GM23338 (cell line): ENCODE measurements around the gene GDPD5. TPM values are rescaled to one million over a fixed set of nuclear protein-coding genes. Genes with fewer than 3 reads are reported as not detected.

Experiments used
- ATAC-seq: fragments of 200-7000 bp; cut with Tn5 transposase; 3 replicates; pipeline ENCODE4 v1.9.1; 2020
- DNase-seq: peaks from one replicate; pipeline ENCODE4 v3.0.0-alpha.2; 2015; ENCODE audit warnings: low spot score
- H2AFZ ChIP-seq: fragments of 200-600 bp; sonication (generic); 2 replicates; pipeline ENCODE4 v1.8.0; 2016; ENCODE audit warnings: antibody characterized with exemption, mild to moderate bottlenecking, moderate library complexity
- H3F3A ChIP-seq: fragments of 200-600 bp; sonication (generic); replicated peaks from 2 replicates; pipeline ENCODE4 v1.8.0; 2017; ENCODE audit warnings: antibody characterized with exemption, mixed run types, low read depth
- H3K27ac ChIP-seq: fragments of 200-600 bp; sonication (generic); 2 replicates; pipeline ENCODE4 v1.6.1; 2016; ENCODE audit warnings: low read depth
- H3K27me3 ChIP-seq: fragments of 200-600 bp; sonication (generic); 2 replicates; pipeline ENCODE4 v1.8.0; 2016; ENCODE audit warnings: mild to moderate bottlenecking, mixed run types, moderate library complexity; ENCODE audit not compliant: insufficient read depth
- H3K36me3 ChIP-seq: fragments of 200-600 bp; sonication (generic); 2 replicates; pipeline ENCODE4 v1.8.0; 2016; ENCODE audit warnings: mild to moderate bottlenecking; ENCODE audit not compliant: insufficient read depth
- H3K4me1 ChIP-seq: fragments of 200-600 bp; sonication (generic); 2 replicates; pipeline ENCODE4 v1.8.0; 2016; ENCODE audit warnings: mild to moderate bottlenecking, moderate library complexity; ENCODE audit not compliant: insufficient read depth
- H3K4me2 ChIP-seq: fragments of 200-600 bp; sonication (generic); 2 replicates; pipeline ENCODE4 v1.7.1; 2017; ENCODE audit warnings: mixed run types
- H3K4me3 ChIP-seq: fragments of 200-600 bp; sonication (generic); 2 replicates; pipeline ENCODE4 v1.6.1; 2016; ENCODE audit warnings: mixed run types
- H3K79me2 ChIP-seq: fragments of 200-600 bp; sonication (generic); replicated peaks from 2 replicates; pipeline ENCODE4 v1.8.0; 2017; ENCODE audit warnings: mild to moderate bottlenecking; ENCODE audit not compliant: insufficient read depth
- H3K9me2 ChIP-seq: fragments of 200-600 bp; sonication (generic); 2 replicates; pipeline ENCODE4 v1.8.0; 2017; ENCODE audit not compliant: insufficient read depth
- H4K20me1 ChIP-seq: fragments of 200-600 bp; sonication (generic); replicated peaks from 2 replicates; pipeline ENCODE4 v1.8.0; 2017; ENCODE audit warnings: mild to moderate bottlenecking; ENCODE audit not compliant: insufficient read depth
- H3K27ac Mint-ChIP-seq: 2 replicates; pipeline ENCODE4 v1.8.0; 2020; ENCODE audit warnings: inconsistent platforms, mild to moderate bottlenecking, moderate library complexity, mixed read lengths
- H3K27me3 Mint-ChIP-seq: 3 replicates; pipeline ENCODE4 v1.8.0; 2022; ENCODE audit warnings: low read depth, mild to moderate bottlenecking, moderate library complexity, mixed read lengths, inconsistent platforms; ENCODE audit not compliant: insufficient read depth, poor library complexity
- H3K36me3 Mint-ChIP-seq: 3 replicates; pipeline ENCODE4 v1.8.0; 2021; ENCODE audit warnings: low read depth, mild to moderate bottlenecking, inconsistent platforms, moderate library complexity, mixed read lengths
- H3K4me1 Mint-ChIP-seq: 3 replicates; pipeline ENCODE4 v1.8.0; 2020; ENCODE audit warnings: mild to moderate bottlenecking, inconsistent platforms, mixed read lengths
- H3K4me3 Mint-ChIP-seq: 3 replicates; pipeline ENCODE4 v1.8.0; 2021; ENCODE audit warnings: moderate library complexity, mild to moderate bottlenecking, inconsistent platforms, mixed read lengths
- H3K9me3 Mint-ChIP-seq: 3 replicates; pipeline ENCODE4 v1.8.0; 2020; ENCODE audit warnings: moderate library complexity, mild to moderate bottlenecking, inconsistent platforms, mixed read lengths
- CTCF ChIP-seq, 2 experiments: fragments of 200-600 bp in 1 of 2; sonication (generic) in 1 of 2; conservative IDR thresholded peaks; 2 replicates each; pipeline versions ENCODE4 v1.5.1 to v1.6.1; 2016 to 2017; ENCODE audit warnings: antibody characterized with exemption in 2 of 2, low read depth in 2 of 2, mild to moderate bottlenecking in 2 of 2, moderate library complexity in 1 of 2
- JUNB ChIP-seq: IDR thresholded peaks from one replicate; pipeline ENCODE4 v1.6.1; 2016; ENCODE audit warnings: antibody characterized with exemption; ENCODE audit not compliant: unreplicated experiment
- POLR2AphosphoS5 ChIP-seq: IDR thresholded peaks from 2 replicates; pipeline ENCODE4 v1.6.1; 2016; ENCODE audit warnings: antibody characterized with exemption, low read depth
- STAT1 ChIP-seq: IDR thresholded peaks from one replicate; pipeline ENCODE4 v1.6.1; 2016; ENCODE audit warnings: antibody characterized with exemption; ENCODE audit not compliant: unreplicated experiment
- ZNF114 ChIP-seq: fragments of 250-450 bp; sonication (Bioruptor Pico); IDR thresholded peaks from 2 replicates; pipeline ENCODE4 v1.5.0; 2020; ENCODE audit warnings: mild to moderate bottlenecking, moderate library complexity
- polyA plus RNA-seq: library from polyadenylated mRNA; unstranded; fragments of >200 nt; fragmentation: Nextera tagmentation; extraction: Ambion mirVana; gene quantifications from 2 replicates; pipeline ENCODE4 v1.2.1, GENCODE V29; 2016
- total RNA-seq: library from RNA; depleted of rRNA; stranded (reverse); fragments of >200 nt; shearing (Covaris generic); gene quantifications from 2 replicates; pipeline ENCODE4 v1.2.3, GENCODE V29; 2014

The GDPD5 gene
- total and polyA plus RNA-seq, 2 experiments from 2014 or later = 1.6 to 4.9 TPM

GRCh38 chr11:75445315-75445953 lies 80.3 kb downstream of the GDPD5 start:
- TF ChIP-seq POLR2AphosphoS5 (no peak), CTCF (conservative IDR thresholded peaks at IDR 0.05; ENCODE audit: low read depth in 2 of 2) (peak; percentile 92 to 99)
- H3F3A ChIP-seq = no peaks in the 10 kb centered on the region
- DNase-seq (peak; percentile 89), ATAC-seq (peak; percentile 87)
- no peaks in the 10 kb centered on the region for H3K9me3 Mint-ChIP-seq
- peaks cover under 1% of the 10 kb centered on the region; the same call in 2 of the 3 replicates for H3K4me1 Mint-ChIP-seq
- no peak overlapping the region for H3K4me3 Mint-ChIP-seq
- no peak overlapping the region for H3K4me3 ChIP-seq
- H3K9me2 ChIP-seq = no peaks in the 10 kb centered on the region
- no peak overlapping the region for H2AFZ ChIP-seq
- no peak overlapping the region for H3K27ac ChIP-seq
- H3K4me1 ChIP-seq = no peaks in the 10 kb centered on the region
- no peaks in the 10 kb centered on the region for H3K36me3 ChIP-seq
- H3K36me3 Mint-ChIP-seq = no peaks in the 10 kb centered on the region
- peaks cover 7% of the 10 kb centered on the region for H3K27me3 Mint-ChIP-seq
- H4K20me1 ChIP-seq = no peaks in the 10 kb centered on the region
- H3K27me3 ChIP-seq = no peaks in the 10 kb centered on the region
- H3K27ac Mint-ChIP-seq = no peak overlapping the region
- no peaks in the 10 kb centered on the region for H3K79me2 ChIP-seq
- no peak overlapping the region for H3K4me2 ChIP-seq

GRCh38 chr11:75443043-75443442 lies 82.7 kb downstream of the GDPD5 start:
- Mint-ChIP-seq H3K4me1 (peaks cover 22% of the 10 kb centered on the region), H3K4me3 (no peak overlapping the region), H3K9me3 (no peaks in the 10 kb centered on the region; the same call in 2 of the 3 replicates), H3K27ac (no peak overlapping the region), H3K36me3 (no peaks in the 10 kb centered on the region), H3K27me3 (peaks cover 2% of the 10 kb centered on the region)
- no peak for TF ChIP-seq JUNB
- Histone ChIP-seq H3K4me2 (no peak overlapping the region), H3K4me1 (0 out of 2 replicates have a peak, but pooled peaks cover 3% of the 10 kb centered on the region), H2AFZ (no peak overlapping the region), H3K9me2 (no peaks in the 10 kb centered on the region), H3K4me3 (no peak overlapping the region), H3K36me3 (no peaks in the 10 kb centered on the region), H3K27ac (no peak overlapping the region), H4K20me1 (no peaks in the 10 kb centered on the region), H3F3A (no peaks in the 10 kb centered on the region), H3K79me2 (no peaks in the 10 kb centered on the region), H3K27me3 (no peaks in the 10 kb centered on the region)
- ATAC-seq (no peak), DNase-seq (no peak)

- peaks cover 2% of the 10 kb centered on the region for H3K27me3 Mint-ChIP-seq
- no peak overlapping the region for H3K4me2 ChIP-seq
- TF ChIP-seq STAT1 (no peak), CTCF (conservative IDR thresholded peaks at IDR 0.05; ENCODE audit: low read depth in 2 of 2) (peak in 1 of 2 experiments; percentile 22; a peak in 1 of 4 replicates), ZNF114 (CRISPR knock-in tag) (no peak), JUNB (no peak)
Observed at GRCh38 chr11:75442161-75442885, 83.4 kb downstream of the GDPD5 start.

More at GRCh38 chr11:75442161-75442885, 83.4 kb downstream of the GDPD5 start:
- Mint-ChIP-seq H3K4me1 (peaks cover 25% of the 10 kb centered on the region), H3K9me3 (no peaks in the 10 kb centered on the region; the same call in 2 of the 3 replicates), H3K4me3 (no peak overlapping the region), H3K27ac (no peak overlapping the region), H3K36me3 (no peaks in the 10 kb centered on the region)
- Histone ChIP-seq H2AFZ (no peak overlapping the region), H3K36me3 (no peaks in the 10 kb centered on the region), H3K4me1 (0 out of 2 replicates have a peak, but pooled peaks cover 3% of the 10 kb centered on the region), H3K27me3 (no peaks in the 10 kb centered on the region), H3K4me3 (no peak overlapping the region), H3F3A (no peaks in the 10 kb centered on the region), H3K9me2 (no peaks in the 10 kb centered on the region), H4K20me1 (no peaks in the 10 kb centered on the region), H3K79me2 (no peaks in the 10 kb centered on the region), H3K27ac (no peak overlapping the region)
- no peak for DNase-seq
- no peak for ATAC-seq
